Measurements from ENCODE around the gene INF2.

Gene INF2

DNA sequence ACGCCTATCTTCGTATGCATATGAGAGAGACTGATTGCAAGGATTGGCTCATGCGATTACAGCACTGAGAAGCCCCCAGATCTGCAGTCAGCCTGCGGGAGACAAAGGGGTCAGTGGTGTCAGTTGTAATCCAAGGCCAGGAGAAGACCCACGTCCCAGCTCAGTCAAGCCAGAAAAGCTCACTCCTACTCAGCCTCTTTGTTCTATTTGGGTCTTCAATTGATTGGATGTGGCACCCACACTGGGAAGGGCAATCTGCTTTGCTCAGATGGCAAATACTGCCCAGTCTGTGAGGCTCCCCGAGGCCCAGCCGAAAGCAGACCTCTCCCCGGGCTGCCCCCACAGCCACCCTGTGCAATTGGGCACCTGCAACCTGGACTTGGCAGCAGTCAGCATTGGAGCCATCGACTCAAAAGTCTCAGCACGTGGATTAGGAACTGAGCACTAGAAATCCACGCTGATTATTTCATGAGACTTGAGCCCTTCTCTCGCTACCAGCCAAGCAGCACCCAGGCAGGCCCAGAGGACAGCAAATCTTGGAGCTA lies 45.3 kb upstream of the INF2 start:
- TF ChIP-seq, protein P1, sequence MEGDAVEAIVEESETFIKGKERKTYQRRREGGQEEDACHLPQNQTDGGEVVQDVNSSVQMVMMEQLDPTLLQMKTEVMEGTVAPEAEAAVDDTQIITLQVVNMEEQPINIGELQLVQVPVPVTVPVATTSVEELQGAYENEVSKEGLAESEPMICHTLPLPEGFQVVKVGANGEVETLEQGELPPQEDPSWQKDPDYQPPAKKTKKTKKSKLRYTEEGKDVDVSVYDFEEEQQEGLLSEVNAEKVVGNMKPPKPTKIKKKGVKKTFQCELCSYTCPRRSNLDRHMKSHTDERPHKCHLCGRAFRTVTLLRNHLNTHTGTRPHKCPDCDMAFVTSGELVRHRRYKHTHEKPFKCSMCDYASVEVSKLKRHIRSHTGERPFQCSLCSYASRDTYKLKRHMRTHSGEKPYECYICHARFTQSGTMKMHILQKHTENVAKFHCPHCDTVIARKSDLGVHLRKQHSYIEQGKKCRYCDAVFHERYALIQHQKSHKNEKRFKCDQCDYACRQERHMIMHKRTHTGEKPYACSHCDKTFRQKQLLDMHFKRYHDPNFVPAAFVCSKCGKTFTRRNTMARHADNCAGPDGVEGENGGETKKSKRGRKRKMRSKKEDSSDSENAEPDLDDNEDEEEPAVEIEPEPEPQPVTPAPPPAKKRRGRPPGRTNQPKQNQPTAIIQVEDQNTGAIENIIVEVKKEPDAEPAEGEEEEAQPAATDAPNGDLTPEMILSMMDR (conservative IDR thresholded peaks at IDR 0.05; ENCODE audit: low read depth, low read length): no peak
- H3K4me3 ChIP-seq (ENCODE audit: low read depth, low read length): no peak overlapping the region
- no peak for DNase-seq (ENCODE audit: low read depth)

DNA sequence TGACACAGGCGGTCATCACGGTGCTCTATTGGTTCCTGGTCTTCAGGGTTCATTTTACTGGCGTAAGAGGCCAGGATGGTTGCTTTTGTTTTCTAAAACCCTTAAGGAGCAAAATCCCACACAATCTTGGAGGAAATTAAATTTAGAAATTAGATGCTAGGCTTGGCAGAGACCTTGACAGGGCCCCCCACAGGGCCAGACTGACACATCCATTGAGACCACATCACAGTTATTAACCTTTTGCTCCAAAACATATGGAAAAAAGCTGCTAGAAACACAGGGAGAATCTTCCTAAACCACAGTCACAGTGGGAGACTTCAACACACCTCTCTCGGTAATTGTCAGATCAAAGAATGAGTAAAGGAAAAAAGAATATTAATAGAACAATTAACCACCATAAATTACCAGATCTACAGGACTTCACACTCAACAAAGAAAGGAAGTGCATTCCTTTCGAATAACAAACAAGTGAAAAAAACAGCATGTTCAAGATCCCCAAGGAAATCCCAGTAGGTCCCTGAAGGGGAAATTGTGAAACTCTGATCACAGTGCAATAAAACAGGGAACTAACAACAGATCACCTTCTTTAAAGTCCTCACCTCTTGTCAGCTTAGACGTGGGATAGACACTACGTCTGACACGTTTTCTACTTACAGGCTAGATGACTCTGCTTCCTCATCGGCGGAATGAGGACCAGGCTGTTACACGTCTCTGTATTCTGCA lies 44.6 kb upstream of the INF2 start:
- H3K4me3 ChIP-seq (ENCODE audit: low read depth, low read length): no peak overlapping the region
- TF ChIP-seq, protein P1 (conservative IDR thresholded peaks at IDR 0.05; ENCODE audit: low read depth, low read length): no peak
- no peak for DNase-seq (ENCODE audit: low read depth)

DNA sequence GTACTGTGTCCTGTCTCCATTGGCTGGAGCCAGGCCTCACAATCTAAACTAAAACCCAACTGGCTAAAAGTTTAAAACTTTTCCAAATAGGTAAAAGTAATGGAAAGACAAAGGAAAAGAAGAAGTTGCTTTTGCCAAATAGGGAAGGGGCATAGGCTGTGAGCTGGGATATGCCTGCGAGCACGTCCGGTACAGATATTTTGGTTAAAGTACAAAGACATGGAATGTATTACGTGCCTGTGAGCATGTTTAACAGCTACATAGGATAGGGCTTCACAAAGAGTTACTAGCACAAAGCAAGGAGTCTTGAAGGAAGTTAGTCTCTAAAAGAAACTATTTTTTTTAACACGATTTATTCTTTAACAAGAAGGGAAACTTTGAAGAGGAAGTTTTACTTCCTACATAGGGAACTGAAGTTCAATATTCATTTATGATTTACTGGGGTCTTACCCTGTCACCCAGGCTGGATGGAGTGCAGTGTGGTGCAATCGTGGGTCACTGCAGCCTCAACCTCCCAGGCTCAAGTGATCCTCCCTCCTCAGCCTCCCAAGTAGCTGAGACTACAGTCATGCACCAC lies 41.9 kb upstream of the INF2 start:
- TF ChIP-seq, protein P1 (conservative IDR thresholded peaks at IDR 0.05; ENCODE audit: low read depth, low read length): no peak
- H3K4me3 ChIP-seq (ENCODE audit: low read depth, low read length): no peak overlapping the region
- DNase-seq (ENCODE audit: low read depth): no peak

DNA sequence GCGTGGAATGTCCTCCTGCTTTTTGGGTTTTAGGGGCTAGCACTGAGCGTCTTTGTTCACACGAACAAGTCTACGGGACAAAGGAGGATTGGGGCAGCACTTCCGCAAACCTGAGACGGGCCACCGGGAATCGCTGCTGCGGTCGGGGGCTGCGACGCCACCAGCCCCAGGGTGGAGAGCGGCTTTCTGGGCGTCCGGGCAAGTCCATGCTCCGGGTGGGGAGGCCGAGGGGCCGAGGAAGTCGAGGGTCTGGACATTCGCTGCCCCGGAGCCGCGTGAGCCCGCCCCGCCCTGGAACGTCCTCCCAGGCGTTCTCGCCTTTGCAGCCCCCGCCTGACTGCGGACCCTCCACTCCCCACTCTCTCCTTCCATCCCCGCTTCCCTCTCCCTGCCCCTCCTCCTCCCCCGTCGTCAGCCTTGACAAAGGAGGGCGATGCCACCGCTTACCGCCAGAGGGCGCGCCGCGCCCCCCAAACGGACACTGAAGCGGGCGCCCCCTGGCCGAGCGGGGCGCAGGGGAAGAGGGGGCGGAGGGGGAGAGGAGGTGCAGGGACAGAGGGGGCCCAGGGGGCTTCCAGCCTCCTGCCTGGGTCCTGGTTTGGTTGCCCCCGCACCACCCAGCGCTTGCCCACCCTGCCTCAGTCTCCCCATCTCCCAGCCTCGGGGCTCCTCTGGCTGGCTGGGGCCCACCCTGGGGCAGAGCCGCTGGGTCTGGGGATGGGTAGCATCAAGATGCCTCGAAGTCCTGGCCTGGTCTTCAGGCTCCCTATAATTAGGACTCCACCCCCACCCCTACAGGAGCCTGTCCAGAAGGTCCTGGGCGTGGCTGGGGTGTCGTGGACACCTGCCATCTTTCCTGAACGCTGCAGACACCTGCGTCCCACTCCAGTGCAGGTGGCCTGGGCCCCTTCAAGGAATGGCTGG lies 39.1 kb upstream of the INF2 start:
- peak overlapping the region; percentile 65 for H3K4me3 ChIP-seq (ENCODE audit: low read depth, low read length)
- TF ChIP-seq, protein P1 (conservative IDR thresholded peaks at IDR 0.05; ENCODE audit: low read depth, low read length): peak; percentile 92
- peak; percentile 52 for DNase-seq (ENCODE audit: low read depth)

DNA sequence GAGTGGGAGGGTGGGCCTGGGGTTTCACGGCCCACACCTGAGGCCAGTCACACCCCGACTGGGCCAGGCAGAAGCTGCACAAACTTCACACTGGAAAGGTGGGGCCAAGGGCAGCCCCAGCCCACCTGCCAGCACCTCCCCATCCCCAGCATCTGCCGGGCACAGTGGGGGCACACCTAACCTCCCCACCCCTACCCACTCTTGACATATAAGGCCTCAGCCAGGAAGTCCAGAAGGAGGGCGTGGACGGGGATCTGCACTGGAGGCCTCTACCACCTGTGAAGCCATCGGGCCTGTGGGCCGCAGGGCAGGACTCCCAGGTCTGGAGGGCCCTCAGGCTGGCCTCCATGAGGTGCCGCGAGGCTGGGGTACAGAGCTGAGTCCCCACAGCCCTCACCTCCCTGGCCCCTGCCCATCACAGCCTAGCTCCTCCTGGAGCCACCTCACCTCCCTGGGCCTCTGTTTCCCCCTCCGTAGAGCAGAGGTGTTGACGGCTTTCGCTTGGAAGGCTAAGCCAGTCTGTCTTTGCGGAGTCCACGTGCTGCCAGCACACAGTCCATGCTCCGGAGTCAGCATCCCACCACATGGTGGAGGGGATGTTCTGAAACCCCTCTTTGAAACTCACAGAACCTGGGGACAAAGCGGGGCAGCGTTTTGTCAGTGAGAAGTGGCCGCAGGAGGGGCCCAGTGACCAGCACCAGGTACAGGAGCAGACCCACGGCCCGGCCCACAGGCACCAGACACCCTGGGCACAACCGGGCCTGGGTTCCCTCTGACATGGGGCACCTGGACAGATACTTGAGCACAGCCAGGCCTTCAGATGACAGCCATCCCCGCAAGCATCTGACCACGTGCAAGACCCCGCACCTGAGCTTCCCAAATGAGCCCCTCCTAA lies 38.2 kb upstream of the INF2 start:
- DNase-seq (ENCODE audit: low read depth): no peak
- no peak overlapping the region for H3K4me3 ChIP-seq (ENCODE audit: low read depth, low read length)

More for the DNA sequence above, 38.2 kb upstream of the INF2 start:
- TF ChIP-seq, protein P1 (conservative IDR thresholded peaks at IDR 0.05; ENCODE audit: low read depth, low read length): no peak
